GM18868 (cell line): ENCODE measurements around the gene NMNAT2.
"Not testable (repeated sequence)": the region's sequence is repeated elsewhere in the genome, so short reads cannot be mapped to it uniquely, and the experiment has no call there.

Experiments
- ATAC-seq: cut with Tn5 transposase; IDR thresholded peaks from one replicate; pipeline ENCODE4 v1.9.1; 2021; ENCODE audit warnings: mild to moderate bottlenecking, moderate library complexity; ENCODE audit not compliant: unreplicated experiment

Gene NMNAT2

GRCh38 chr1:183291216-183291762 is 126.9 kb downstream of the NMNAT2 start:
- ATAC-seq, result no peak

DNA sequence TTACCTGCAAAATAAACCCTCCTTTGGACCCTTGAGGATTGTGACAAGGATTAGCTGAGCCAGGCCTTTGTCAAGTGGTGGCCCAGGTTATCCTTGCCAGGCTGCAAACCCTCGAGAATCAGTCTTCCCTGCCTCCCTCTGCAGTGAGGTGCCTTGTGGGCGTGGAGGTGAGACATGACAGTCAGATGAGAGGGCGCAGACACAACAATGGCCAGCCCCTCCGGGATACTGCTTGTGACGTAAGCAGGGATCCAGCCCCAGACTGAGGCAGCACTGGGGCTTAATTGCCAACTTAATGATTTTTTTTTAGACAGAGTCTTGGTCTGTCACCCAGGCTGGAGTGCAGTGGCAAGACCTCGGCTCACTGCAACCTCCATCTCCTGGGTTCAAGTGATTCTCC is 127.6 kb downstream of the NMNAT2 start:
- ATAC-seq, result no peak

GRCh38 chr1:183289051-183289496 is 129.1 kb downstream of the NMNAT2 start:
- ATAC-seq, result no peak

DNA sequence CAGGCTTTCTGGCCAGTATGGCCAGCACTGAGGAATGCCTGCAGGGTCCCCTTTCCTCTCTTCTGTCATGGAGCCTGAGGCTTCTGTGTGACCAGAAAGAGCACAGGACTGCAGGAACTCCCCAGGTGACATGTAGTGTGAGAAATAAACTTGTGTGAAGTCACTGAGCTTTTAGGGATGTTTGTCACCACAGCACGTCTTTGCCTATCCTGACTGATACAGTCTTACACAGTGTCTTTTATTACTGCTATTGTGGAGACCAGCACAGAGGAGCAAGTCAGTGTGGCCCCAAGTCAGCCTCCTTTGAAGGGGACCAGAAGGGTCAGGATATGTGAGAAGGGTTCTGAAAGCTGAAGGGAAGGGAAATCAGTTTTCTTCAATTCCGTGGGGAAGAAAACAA is 129.6 kb downstream of the NMNAT2 start:
- no peak for ATAC-seq

DNA sequence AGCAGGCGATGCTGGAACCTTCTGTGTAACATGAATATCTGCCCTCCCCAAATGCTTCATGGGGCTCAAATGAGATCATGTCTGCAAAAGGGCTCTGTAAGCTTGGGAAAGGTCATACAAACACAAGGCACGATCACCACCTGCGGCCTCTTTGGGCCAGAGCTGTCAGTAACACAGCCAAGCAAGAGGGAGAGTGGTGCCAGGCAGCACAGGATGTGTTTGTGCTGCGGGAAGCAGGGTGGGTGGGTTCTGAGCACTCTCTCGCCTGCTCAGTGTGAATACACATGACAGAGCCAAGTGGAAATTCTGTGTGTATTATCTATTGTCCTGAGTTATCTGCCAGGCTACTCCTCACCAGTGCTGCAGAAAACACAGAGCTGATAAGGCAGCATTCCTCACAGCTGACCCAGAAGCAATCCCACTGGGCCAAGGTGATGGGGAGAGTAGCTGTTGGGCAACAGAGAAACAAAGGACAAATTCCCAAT is 130.9 kb downstream of the NMNAT2 start:
- no peak for ATAC-seq

DNA sequence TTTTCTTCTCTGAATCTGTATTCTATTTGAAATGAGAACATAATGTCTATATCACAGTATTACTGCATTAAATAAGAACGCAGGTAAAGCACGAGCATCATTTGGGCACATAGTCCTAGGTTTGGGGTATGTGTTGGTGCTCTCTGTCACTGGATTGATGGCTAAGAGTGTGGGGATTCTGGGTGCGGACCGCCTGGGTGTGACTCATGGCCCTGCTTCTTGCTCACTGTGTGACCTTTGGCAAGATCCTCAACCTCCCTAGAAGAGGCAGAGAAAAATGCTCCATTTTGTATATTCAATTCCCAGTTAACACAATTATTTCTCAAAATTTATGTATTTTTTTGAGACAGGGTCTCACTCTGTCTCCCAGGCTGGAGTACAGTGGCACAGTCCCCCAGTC is 132.4 kb downstream of the NMNAT2 start:
- ATAC-seq, result no peak

DNA sequence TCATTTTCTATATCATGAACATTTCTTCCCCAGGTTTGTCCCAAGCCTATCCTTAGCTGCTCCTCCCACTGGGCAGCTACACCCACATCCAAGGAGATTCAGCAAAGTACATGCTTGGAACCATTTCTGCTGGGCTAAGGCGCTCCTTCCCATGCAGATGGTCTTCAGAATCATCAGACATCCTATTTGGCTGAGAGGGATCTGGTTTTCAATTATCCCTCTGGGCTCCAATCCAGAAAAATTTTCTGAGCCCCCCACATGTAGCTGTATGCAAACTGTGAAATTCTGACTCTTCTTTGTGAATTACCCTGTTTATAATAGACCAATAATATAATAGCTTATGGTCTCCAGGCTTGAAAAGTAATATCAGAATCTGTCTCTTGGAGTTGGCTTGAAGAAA is 132.9 kb downstream of the NMNAT2 start:
- ATAC-seq, result no peak

DNA sequence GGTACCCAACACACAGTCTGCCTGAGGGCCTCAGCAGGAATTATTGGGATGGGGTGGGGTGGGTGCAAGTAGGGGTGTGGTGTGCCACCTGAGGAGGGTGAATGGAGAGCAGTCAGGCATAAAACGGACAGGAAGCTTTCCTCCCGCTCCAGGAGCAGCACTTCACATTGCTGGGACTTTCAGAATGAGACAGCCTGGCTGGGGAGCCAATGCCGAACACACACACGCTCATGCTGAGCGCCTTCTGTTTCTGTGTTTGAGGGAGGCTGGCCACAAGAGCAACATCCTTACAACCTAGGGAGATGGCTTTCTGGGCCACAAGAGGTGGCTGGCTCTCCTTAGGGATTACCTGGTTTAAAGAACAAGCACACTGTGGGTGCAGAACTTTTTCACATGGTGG is 134.1 kb downstream of the NMNAT2 start:
- ATAC-seq, result no peak

DNA sequence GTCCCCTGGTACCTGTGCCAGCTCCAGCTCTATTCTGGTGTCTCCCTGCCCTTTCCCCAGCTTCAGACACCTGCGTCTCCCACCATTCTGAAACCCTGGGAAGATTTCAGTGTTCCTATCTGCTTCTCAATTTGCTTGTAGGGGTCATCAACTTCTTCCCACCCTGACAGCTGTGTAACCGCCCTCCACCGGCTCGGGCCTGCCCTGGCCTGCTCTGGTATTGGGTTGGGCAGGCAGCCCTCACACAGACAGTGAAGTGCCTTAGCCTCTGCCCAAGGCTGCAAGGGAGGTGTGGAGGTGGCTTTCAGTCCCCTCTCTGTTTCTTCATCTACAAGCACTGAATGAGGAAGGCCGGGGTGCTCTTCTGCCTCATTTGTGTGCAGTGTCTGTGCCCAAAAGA is 134.9 kb downstream of the NMNAT2 start:
- ATAC-seq, result no peak

DNA sequence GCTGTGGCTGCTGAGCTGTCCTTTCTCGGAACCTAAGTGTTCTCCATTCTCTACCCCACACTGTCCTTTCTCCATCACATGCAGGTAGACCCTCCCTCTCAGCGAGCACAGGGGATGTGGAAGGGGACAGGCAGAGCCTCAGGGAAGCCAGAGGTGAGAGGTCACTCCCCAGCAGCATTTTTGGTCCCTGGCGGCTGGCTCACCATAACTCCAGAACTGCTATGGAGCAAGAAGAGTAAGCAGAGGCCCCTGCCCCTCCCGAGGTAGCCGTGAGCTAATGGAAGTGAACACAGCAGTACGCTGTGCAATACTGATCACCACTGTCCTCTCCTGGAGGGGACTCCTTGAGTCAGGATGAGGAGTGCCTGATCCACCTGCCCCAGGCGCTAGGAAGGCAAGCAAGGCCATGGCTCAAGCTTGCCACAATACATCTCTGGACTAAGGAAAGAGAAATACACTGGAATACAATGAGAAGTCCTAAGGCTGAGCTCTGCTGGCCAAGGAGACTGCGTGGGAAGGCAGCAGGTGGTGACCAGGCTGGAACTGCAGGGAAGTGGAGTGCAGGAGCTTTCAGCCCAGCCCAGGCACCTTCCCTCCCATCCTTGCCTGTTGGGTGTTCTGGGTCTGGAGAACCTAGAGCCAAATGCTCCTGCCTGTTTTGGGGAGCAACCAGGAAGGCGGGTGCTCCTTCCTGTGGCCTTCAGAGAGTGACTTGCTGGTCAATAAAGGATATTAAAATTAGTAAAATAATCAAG is 135.9 kb downstream of the NMNAT2 start:
- no peak for ATAC-seq

GRCh38 chr1:183281553-183282091 is 136.6 kb downstream of the NMNAT2 start:
- ATAC-seq, result peak; percentile 78

DNA sequence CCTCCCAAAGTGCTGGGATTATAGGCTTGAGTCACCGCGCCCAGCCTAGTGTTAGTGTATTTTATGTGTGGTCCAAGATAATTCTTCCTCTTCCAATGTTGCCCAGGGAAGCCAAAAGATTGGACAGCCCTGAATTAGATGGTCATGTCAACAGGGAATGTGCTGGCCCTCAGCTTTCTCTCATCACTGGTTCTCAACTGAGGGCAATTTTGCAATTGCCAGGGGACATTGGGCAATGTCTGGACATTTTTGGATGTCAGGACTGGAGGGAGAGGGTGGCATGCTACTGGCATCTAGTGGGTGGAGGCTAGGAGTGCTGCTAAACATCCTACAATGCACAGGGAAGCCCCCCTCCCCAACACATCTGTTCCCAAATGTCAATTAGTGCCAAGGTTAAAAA is 137.1 kb downstream of the NMNAT2 start:
- no peak for ATAC-seq

- no peak for ATAC-seq
Observed at GRCh38 chr1:183279835-183280234, 138.3 kb downstream of the NMNAT2 start.

DNA sequence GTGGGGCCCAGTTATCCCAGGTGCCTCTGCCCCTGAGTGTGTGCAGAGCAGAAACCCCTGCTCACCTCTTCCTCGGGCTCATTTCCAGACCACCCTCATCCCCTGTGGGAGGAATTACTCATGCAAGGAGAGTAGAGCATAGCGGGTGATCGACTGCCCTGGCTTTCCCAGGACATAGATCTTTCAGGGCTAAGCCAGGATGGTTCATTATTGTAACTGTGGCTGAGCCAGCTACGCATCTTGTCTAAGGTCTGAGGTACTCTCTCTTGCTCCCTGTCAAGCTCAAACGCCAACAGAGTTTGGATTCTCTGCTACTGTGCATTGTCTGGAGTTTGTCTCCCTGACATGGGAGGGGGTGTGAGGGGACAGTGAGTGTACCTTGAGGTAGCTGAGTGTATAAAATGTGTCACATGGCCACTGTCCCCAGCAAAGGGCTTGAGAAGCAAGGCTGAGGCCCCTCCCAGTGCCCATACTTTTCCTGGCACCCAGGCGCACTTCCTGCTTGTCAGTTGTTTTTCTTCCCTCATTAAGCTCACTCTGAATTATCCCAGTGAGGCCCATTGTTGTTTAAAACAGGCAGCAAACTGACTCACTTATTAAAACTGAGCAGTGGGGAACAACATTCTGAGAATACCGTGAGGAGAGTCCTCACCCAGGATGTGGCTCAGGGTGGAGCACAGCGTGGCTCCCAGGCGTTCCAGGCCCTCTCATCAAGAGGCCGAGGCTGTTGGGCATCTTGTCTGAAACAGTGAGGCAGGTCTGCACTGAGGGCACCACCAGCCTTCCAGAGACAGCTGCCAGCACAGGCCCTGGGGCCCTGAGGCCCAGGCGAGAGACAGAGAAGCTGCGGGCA is 139.2 kb downstream of the NMNAT2 start:
- ATAC-seq, result no peak

DNA sequence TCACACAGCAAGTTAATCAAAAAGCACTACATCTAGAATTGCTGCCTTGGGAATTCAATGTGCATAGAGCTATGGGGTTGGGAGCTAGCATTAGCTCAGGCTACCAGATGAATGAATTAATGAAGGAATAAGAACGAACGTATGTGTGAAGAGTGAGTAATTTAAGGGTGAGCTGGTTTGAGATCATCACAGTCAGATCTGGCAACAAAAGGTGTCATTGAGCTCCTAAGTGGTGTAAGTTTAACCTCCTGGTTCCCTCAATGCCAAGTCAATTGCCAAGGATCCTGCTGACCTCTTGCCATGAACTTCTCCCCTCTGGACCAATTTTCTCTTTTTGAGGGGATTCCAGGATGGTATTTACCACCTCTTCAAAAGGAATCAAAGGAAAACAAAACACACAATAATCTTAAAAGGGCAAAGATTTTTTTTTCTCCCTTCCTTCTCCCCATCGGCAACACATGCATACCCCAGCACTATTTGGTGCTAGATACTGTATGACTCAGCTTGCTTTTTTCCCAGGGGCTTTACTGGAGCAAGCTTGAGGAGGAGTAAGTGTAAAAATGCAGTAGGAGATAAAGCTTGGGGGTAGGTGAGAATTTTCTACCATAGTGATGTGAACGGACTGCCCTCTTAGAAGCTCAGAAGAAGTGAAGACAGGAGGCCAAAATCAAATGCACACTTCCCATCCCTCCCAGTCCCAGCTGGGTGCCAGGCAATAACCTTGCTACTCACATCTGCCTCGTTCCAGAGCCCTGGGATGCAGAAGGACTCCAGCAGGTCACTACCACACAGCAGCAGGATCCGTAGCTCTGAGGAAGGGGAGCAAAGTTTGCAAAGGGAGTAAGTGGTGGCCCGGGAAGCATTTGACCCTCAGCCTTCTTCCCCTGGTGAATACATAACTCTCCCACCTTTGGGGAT is 140.1 kb downstream of the NMNAT2 start:
- ATAC-seq, result no peak

DNA sequence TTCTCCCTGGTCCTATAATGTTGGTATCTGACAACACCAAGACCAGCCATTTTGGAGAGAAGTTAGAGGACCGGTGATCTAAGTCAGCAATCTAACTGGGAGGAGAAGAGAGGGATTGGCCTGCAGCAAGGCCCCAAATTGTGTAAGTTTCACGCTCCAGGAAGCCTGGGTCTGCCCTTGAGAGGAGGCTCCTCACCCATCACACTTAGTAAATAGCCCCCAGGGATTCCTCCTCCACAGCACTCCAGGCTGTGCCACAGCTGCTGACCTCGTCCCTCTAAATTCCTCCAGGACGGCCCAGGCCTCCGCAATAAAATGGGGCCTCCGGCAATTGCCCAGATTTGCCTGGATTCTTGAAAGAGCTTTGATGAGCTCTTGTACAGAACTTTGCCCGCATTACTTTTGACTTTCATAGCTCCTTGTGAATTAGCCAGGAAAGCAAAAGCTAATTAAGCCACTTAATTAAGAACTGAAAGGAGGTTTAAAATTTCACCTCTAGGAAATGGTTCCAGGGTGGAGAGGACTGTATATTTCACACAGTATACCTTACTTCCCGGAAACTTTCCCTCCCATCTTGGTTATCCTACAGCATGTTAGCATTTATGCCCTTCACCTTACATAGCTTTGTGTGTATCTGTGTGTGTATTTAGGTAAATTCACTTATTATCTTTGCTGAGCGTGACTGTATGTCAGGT is 141.6 kb downstream of the NMNAT2 start:
- no peak for ATAC-seq

DNA sequence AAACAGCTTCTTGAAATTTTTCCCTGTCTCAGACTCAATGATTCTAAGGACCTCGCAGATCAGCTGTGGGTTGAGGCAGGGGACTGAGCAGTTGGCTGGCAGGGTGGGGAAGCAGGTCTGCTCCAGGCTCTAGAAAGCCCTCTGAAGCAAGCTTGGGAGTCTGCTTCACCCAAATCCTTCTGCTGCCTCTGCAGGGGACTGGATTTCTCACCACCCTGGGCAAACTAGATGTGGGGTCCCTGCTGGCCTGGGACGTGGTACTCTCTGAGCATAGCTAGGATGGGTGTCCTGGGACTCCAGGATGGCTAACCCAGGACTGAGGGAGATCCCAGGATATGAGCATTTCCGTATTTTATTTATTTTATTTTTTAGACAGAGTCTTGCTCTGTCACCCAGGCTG is 142.9 kb downstream of the NMNAT2 start:
- no peak for ATAC-seq

DNA sequence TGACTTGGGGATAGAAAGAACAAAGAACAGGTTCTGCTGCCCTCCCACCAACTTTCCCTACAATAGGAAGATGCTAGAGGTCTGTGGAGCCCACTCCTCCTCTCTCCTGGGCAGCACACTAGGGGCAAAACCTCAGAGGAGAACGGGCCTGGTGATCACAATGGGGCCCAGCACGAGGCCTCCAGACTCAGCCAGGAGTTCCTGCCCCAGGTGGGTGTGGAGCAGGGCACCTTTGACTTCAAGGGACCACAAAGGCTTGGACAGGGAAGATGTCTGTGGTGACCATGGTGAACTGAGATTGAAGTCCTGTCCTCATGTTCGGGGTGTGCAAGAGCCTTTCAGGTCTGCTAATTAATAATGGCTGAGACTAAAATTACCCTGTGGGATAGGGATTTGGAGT is 143.3 kb downstream of the NMNAT2 start:
- ATAC-seq, result no peak

GRCh38 chr1:183273984-183274383 is 144.2 kb downstream of the NMNAT2 start:
- not testable (repeated sequence) for ATAC-seq

GRCh38 chr1:183273300-183273699 is 144.9 kb downstream of the NMNAT2 start:
- no peak for ATAC-seq
